K562 (cell line): ENCODE results near the gene S100A9. TPM values are rescaled to one million over a fixed set of nuclear protein-coding genes. Genes with fewer than 3 reads are reported as not detected.
A peak's percentile ranks its signal among the peaks of the same experiment; 100 is the strongest.

ENCODE experiments used
- ELF1 ChIP-seq: fragments of 200-800 bp; sonication (Bioruptor generic); IDR thresholded peaks from 2 replicates; pipeline ENCODE4 v1.6.1; 2016; ENCODE audit warnings: missing genetic modification characterization, missing compliant biosample characterization
- GATAD2B ChIP-seq: fragments of 450-650 bp; IDR thresholded peaks from 2 replicates; pipeline ENCODE4 v1.6.1; 2017; ENCODE audit warnings: mild to moderate bottlenecking, borderline replicate concordance
- NCOA2 ChIP-seq, 2 experiments: fragments of 450-650 bp; IDR thresholded peaks; 2 replicates each; pipeline ENCODE4 v1.6.1; 2018; ENCODE audit warnings: mild to moderate bottlenecking in 2 of 2, moderate library complexity in 1 of 2; ENCODE audit not compliant: partially characterized antibody in 2 of 2
- SIX5 ChIP-seq, 2 experiments: IDR thresholded peaks; 2 replicates each; pipeline ENCODE4 v1.6.1; 2011; ENCODE audit warnings: low read length in 2 of 2, borderline replicate concordance in 1 of 2, low read depth in 1 of 2, mild to moderate bottlenecking in 1 of 2, moderate library complexity in 1 of 2; ENCODE audit not compliant: insufficient read depth in 1 of 2
- TCF7 ChIP-seq: sonication (generic); IDR thresholded peaks from 2 replicates; pipeline ENCODE4 v1.6.1; 2016; ENCODE audit warnings: antibody characterized with exemption, borderline replicate concordance
- TRIM28 ChIP-seq: fragments of 450-650 bp; IDR thresholded peaks from 2 replicates; pipeline ENCODE4 v1.6.1; 2017
- U2AF1 ChIP-seq: fragments of 200-400 bp; formaldehyde crosslinking; optimal IDR thresholded peaks from 2 replicates; pipeline ENCODE3; 2017; ENCODE audit warnings: mild to moderate bottlenecking, low read depth, low read length, moderate library complexity
- ZNF124 ChIP-seq: sonication (generic); formaldehyde crosslinking; IDR thresholded peaks from 2 replicates; pipeline ENCODE4 v1.8.1; 2022; ENCODE audit warnings: missing genetic modification reagents
- ZNF23 ChIP-seq: fragments of 250-450 bp; sonication (Bioruptor Pico); IDR thresholded peaks from 2 replicates; pipeline ENCODE4 v1.4.0; 2020; ENCODE audit warnings: mild to moderate bottlenecking
- polyA plus RNA-seq, 8 experiments: library from polyadenylated mRNA; depleted of rRNA in 4 of 8; stranded (reverse) in 5 of 8; unstranded in 3 of 8; fragments of >200 nt; fragmentation: Nextera tagmentation in 2 of 8; fragmentation: Illumina TruSeq in 1 of 8; extraction: Ambion mirVana in 2 of 8; extraction: Trizol in 1 of 8; gene quantifications; 2 replicates each; pipeline versions ENCODE4 v1.2.1 to v1.2.3, GENCODE V29; 2011 to 2014; ENCODE audit warnings: inconsistent platforms in 1 of 8, missing spikeins in 1 of 8
- total RNA-seq, 7 experiments: library from RNA; depleted of rRNA in 6 of 7; stranded (reverse); fragments of >200 nt in 6 of 7; fragmentation: Illumina TruSeq in 2 of 7; extraction: Trizol in 2 of 7; gene quantifications; 2 replicates each; pipeline versions ENCODE4 v1.2.1 to v1.2.3, GENCODE V29; 2011 to 2021; ENCODE audit warnings: low replicate concordance in 1 of 7
- TF ChIP-seq, protein P1 (sequence below), 3 experiments: IDR thresholded peaks in 2 of 3; conservative IDR thresholded peaks in 1 of 3; 2 replicates each; pipeline ENCODE4 v1.5.1; 2011 to 2012; ENCODE audit warnings: low read length in 3 of 3, mild to moderate bottlenecking in 3 of 3, control low read depth in 2 of 3, improper control_type of control experiment in 1 of 3, inconsistent platforms in 1 of 3, low read depth in 1 of 3, mixed read lengths in 1 of 3, moderate library complexity in 1 of 3; ENCODE audit not compliant: insufficient read depth in 2 of 3
- TF ChIP-seq, protein P2 (sequence below): fragments of 250-450 bp; sonication (Bioruptor Pico); IDR thresholded peaks from 2 replicates; pipeline ENCODE4 v1.9.0; 2021; ENCODE audit warnings: mild to moderate bottlenecking
- TF ChIP-seq, protein P3 (sequence below): IDR thresholded peaks from 3 replicates; pipeline ENCODE4 v1.6.1; 2011; ENCODE audit warnings: borderline replicate concordance, mild to moderate bottlenecking; ENCODE audit not compliant: insufficient read length, insufficient read depth
- TF ChIP-seq, protein P4 (sequence below): fragments of 250-450 bp; sonication (Bioruptor Pico); IDR thresholded peaks from 2 replicates; pipeline ENCODE4 v1.8.0; 2021; ENCODE audit warnings: borderline replicate concordance, mild to moderate bottlenecking, moderate library complexity; ENCODE audit not compliant: poor library complexity, severe bottlenecking
- TF ChIP-seq, protein P5 (sequence below): fragments of 250-450 bp; sonication (Bioruptor Pico); IDR thresholded peaks from 2 replicates; pipeline ENCODE4 v1.4.0; 2020; ENCODE audit warnings: borderline replicate concordance
- TF ChIP-seq, protein P6 (sequence below): sonication (generic); formaldehyde crosslinking; IDR thresholded peaks from 2 replicates; pipeline ENCODE4 v1.8.0; 2022; ENCODE audit warnings: missing genetic modification reagents, mild to moderate bottlenecking, moderate library complexity, borderline replicate concordance
- TF ChIP-seq, protein P7 (sequence below): fragments of 450-650 bp; formaldehyde crosslinking; IDR thresholded peaks from 2 replicates; pipeline ENCODE4 v1.4.0; 2020; ENCODE audit warnings: mild to moderate bottlenecking, moderate library complexity
- TF ChIP-seq, protein P8 (sequence below): fragments of 450-650 bp; IDR thresholded peaks from 2 replicates; pipeline ENCODE4 v1.6.1; 2016; ENCODE audit warnings: missing biosample characterization, missing genetic modification characterization

The S100A9 gene
- total and polyA plus RNA-seq, 9 of the 15 experiments (the other 6 are each of a cell fraction or from before 2014, with no cell fraction given), result 0.80 TPM; not detected in 8

DNA sequence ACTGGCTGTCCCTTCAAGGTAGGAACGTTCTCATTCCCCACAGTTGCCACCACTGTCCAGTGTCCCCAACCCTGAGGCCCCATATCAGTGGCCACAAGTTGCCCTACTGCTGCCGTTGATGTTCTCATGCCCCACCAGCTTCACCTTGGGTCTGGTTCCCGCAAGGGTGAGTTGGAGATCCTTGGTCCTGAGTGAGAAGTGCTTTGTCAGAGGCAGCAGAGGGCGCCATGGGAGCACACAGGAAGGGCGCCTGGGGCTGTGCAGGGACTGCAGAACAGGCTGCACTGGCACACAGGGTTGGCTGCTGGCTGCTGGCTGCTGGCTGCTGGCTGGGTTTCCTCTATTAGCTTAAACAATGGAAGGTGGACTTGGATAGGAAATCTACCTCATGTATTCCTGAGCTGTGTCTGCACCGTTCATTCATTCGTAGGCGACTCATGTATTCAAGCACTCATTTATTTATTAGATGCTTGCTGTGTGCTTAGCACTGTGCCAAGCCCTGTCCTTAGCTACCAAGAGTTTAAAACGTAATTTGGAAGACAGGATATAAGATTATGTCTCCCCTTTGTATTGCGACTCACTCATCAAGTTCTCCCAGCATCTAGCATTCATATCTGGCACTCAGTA lies 2.1 kb upstream of the S100A9 start (continued):
- TF ChIP-seq, protein P1, sequence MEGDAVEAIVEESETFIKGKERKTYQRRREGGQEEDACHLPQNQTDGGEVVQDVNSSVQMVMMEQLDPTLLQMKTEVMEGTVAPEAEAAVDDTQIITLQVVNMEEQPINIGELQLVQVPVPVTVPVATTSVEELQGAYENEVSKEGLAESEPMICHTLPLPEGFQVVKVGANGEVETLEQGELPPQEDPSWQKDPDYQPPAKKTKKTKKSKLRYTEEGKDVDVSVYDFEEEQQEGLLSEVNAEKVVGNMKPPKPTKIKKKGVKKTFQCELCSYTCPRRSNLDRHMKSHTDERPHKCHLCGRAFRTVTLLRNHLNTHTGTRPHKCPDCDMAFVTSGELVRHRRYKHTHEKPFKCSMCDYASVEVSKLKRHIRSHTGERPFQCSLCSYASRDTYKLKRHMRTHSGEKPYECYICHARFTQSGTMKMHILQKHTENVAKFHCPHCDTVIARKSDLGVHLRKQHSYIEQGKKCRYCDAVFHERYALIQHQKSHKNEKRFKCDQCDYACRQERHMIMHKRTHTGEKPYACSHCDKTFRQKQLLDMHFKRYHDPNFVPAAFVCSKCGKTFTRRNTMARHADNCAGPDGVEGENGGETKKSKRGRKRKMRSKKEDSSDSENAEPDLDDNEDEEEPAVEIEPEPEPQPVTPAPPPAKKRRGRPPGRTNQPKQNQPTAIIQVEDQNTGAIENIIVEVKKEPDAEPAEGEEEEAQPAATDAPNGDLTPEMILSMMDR (IDR thresholded peaks at IDR 0.05 in 2 of 3, conservative IDR thresholded peaks at IDR 0.05 in 1 of 3; ENCODE audit: insufficient read depth in 2 of 3, low read depth in 1 of 3, low read length in 3 of 3), result peak; percentile 79 to 86 (median 85)
- TF ChIP-seq, protein P2, sequence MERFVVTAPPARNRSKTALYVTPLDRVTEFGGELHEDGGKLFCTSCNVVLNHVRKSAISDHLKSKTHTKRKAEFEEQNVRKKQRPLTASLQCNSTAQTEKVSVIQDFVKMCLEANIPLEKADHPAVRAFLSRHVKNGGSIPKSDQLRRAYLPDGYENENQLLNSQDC (CRISPR knock-in tag), result no peak
- TF ChIP-seq GATAD2B (no peak), TRIM28 (no peak), TCF7 (no peak), ZNF23 (no peak), ELF1 (no peak; the same call in 1 of the 2 replicates), NCOA2 (IDR thresholded peaks at IDR 0.05; ENCODE audit: partially characterized antibody in 2 of 2) (no peak), SIX5 (IDR thresholded peaks at IDR 0.05; ENCODE audit: borderline replicate concordance in 1 of 2, insufficient read depth in 1 of 2, low read depth in 1 of 2, low read length in 2 of 2) (no peak), U2AF1 (no peak), ZNF124 (no peak)
- TF ChIP-seq, protein P3, sequence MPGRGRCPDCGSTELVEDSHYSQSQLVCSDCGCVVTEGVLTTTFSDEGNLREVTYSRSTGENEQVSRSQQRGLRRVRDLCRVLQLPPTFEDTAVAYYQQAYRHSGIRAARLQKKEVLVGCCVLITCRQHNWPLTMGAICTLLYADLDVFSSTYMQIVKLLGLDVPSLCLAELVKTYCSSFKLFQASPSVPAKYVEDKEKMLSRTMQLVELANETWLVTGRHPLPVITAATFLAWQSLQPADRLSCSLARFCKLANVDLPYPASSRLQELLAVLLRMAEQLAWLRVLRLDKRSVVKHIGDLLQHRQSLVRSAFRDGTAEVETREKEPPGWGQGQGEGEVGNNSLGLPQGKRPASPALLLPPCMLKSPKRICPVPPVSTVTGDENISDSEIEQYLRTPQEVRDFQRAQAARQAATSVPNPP, result no peak
- TF ChIP-seq, protein P4, sequence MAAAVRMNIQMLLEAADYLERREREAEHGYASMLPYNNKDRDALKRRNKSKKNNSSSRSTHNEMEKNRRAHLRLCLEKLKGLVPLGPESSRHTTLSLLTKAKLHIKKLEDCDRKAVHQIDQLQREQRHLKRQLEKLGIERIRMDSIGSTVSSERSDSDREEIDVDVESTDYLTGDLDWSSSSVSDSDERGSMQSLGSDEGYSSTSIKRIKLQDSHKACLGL (CRISPR knock-in tag), result no peak
- TF ChIP-seq, protein P5, sequence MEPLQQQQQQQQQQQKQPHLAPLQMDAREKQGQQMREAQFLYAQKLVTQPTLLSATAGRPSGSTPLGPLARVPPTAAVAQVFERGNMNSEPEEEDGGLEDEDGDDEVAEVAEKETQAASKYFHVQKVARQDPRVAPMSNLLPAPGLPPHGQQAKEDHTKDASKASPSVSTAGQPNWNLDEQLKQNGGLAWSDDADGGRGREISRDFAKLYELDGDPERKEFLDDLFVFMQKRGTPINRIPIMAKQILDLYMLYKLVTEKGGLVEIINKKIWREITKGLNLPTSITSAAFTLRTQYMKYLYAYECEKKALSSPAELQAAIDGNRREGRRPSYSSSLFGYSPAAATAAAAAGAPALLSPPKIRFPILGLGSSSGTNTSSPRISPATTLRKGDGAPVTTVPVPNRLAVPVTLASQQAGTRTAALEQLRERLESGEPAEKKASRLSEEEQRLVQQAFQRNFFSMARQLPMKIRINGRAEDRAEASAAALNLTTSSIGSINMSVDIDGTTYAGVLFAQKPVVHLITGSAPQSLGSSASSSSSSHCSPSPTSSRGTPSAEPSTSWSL, result no peak
- TF ChIP-seq, protein P6, sequence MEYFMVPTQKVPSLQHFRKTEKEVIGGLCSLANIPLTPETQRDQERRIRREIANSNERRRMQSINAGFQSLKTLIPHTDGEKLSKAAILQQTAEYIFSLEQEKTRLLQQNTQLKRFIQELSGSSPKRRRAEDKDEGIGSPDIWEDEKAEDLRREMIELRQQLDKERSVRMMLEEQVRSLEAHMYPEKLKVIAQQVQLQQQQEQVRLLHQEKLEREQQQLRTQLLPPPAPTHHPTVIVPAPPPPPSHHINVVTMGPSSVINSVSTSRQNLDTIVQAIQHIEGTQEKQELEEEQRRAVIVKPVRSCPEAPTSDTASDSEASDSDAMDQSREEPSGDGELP (CRISPR knock-in tag), result peak; percentile 24; the same call in 1 of the 2 replicates
- TF ChIP-seq, protein P7, sequence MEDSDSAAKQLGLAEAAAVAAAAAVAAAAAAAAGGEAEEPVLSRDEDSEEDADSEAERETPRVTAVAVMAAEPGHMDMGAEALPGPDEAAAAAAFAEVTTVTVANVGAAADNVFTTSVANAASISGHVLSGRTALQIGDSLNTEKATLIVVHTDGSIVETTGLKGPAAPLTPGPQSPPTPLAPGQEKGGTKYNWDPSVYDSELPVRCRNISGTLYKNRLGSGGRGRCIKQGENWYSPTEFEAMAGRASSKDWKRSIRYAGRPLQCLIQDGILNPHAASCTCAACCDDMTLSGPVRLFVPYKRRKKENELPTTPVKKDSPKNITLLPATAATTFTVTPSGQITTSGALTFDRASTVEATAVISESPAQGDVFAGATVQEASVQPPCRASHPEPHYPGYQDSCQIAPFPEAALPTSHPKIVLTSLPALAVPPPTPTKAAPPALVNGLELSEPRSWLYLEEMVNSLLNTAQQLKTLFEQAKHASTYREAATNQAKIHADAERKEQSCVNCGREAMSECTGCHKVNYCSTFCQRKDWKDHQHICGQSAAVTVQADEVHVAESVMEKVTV (CRISPR knock-in tag), result peak; percentile 32; the same call in 1 of the 2 replicates
- TF ChIP-seq, protein P8, sequence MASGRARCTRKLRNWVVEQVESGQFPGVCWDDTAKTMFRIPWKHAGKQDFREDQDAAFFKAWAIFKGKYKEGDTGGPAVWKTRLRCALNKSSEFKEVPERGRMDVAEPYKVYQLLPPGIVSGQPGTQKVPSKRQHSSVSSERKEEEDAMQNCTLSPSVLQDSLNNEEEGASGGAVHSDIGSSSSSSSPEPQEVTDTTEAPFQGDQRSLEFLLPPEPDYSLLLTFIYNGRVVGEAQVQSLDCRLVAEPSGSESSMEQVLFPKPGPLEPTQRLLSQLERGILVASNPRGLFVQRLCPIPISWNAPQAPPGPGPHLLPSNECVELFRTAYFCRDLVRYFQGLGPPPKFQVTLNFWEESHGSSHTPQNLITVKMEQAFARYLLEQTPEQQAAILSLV, result no peak
